GM21526 (cell line): ENCODE measurements around the gene KCNAB1.

Experiments
- ATAC-seq: cut with Tn5 transposase; IDR thresholded peaks from one replicate; pipeline ENCODE4 v1.9.1; 2021; ENCODE audit warnings: moderate library complexity; ENCODE audit not compliant: unreplicated experiment, low FRiP score

Gene KCNAB1

DNA sequence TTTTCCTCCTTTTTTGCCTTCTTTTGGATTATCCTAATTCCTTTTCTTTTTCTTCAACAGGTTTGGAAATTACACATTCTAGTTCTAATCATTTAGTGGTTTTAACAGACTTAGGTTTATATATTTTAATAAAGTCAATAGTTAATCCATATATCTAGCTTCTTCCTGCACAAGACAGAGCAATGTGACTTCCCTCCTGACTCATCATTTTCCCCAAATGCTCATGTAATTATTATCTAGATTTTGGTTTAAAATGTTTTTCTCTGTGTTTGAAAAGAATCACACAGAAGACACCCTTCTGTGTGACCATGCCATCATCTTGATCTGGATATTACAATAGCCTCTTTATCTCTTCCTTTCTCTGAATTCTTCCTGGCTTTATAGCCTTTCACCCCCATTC, 463.1 kb downstream of the KCNAB1 start:
- ATAC-seq: no peak

DNA sequence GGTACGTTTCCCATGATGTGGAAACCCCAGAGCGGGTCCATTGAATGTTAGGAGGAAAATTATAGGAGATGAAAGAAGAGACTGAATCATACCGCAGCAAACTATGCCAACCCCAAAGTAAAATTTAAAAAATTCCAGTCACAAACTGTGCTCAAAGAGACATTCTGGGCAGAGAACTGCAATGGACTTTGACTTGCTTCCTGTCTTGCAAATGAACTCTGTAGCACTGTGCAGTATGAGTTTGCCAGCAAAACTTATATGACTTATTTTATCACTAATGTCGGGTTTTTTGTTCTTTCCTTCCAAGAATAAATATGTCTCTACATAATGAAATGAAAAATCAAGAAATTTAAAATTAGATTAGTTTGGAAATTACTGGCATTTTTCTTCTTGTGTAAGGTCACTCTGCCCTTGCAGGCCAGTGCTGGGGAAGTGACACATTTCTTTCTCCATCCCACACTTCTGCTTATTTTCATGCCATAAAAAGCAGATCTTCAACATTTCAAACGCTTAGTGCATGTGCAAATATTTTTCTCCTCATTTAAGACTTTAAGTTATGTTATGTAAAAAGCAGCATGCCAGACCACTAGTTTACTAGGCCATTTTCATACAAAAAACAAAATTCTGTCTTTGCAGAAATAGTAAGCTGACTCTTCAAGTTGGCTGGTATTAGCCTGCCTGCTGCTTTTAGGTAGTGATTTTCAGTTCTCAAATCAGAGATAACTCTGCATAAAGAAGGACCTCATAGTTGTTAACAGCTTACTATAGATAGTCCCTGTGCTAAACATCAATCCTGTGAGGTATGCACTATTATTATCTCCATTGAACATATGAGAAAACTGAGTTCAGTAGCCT, 466.8 kb downstream of the KCNAB1 start:
- ATAC-seq: no peak

DNA sequence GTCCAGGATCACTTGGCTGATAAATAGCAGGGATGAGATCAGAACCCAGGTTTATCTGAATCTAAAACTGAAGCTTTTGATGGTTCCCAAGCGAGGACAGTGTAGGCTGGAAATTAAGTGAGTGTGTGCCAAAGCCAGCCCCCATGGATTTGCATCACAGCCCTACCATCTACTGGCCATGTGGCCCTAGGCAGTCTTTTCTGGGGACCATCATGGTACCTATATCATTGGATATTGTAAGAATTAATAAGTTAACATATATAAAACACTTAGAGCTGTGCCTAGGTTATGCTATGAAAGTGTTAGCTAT, 467.3 kb downstream of the KCNAB1 start:
- ATAC-seq: no peak
